ENCODE results near the gene SMCO4.

SMCO4 gene

DNA sequence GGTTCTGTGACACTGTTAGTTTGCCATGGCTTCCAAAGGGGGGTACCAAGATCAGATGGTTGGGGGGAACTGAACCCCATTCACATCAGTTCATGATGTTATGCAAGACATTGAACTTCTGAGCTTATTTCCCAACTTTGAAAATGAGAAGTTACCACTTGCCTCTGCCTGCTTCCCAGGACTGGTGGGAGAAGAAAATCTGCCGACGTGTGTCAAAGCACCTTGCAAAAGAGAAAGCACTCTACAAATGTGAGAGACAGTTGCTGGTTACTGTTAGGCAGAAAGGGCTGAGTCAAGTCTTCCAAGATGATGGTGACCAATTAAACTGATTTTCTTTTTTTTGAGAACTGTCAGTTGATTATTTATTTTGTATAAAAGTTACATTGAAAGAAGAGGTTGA lies 45.6 kb downstream of the SMCO4 start:
- TF ChIP-seq CTCF (IDR thresholded peaks at IDR 0.05): no peak

GRCh38 chr11:93494357-93494756 lies 48.8 kb downstream of the SMCO4 start:
- no peak for TF ChIP-seq CTCF (IDR thresholded peaks at IDR 0.05)

DNA sequence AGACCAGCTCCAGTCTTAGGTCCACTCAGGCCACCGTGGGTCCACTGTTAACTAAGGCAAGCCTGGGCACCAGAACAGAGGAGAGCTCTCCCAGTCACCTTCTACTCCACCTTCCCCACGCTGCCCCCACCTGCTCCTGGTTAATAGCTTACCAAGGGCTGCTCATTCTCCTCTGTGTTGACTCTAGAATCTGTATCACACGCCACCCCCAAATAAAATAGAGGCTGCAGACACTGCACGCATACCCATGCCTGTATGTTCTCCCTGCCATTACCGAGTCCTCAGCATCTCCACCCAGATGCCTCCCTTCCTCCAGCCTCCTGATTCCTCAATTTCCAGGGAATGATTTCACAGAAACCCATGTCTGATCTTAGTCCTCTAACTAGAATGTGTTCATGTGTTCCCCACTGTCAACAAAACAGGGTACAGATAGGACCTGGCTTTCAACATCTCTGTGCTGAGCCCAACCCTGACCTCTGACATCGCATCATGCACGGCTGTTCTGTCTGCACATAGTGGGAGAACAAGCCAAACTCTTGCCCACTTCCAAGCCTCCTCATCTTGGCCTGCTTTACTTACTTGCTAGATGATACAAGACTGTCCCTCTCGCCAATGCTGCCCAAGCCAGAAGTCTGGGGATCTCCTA lies 49.8 kb downstream of the SMCO4 start:
- TF ChIP-seq CTCF (IDR thresholded peaks at IDR 0.05): no peak

- TF ChIP-seq CTCF (IDR thresholded peaks at IDR 0.05): no peak
Observed at GRCh38 chr11:93492464-93493251, 50.5 kb downstream of the SMCO4 start.

- no peak for TF ChIP-seq CTCF (IDR thresholded peaks at IDR 0.05)
Observed at GRCh38 chr11:93491973-93492372, 51.2 kb downstream of the SMCO4 start.

- no peak for TF ChIP-seq CTCF (IDR thresholded peaks at IDR 0.05)
Observed at GRCh38 chr11:93490996-93491618, 52.1 kb downstream of the SMCO4 start.

GRCh38 chr11:93489841-93490240 lies 53.4 kb downstream of the SMCO4 start:
- no peak for TF ChIP-seq CTCF (IDR thresholded peaks at IDR 0.05)

All from LNCAP (cell line).